Effector memory CD4-positive, alpha-beta T cell (primary cell): ENCODE data around the gene FAM83G.
"Not testable (repeated sequence)": the region's sequence is repeated elsewhere in the genome, so short reads cannot be mapped to it uniquely, and the experiment has no call there.

ENCODE experiments used
- DNase-seq, 3 donors: peaks; one replicate each; pipeline ENCODE4 v3.0.0-alpha.2; 2020
- H3K27ac ChIP-seq: 2 replicates; pipeline ENCODE4 v1.7.0; 2013; ENCODE audit warnings: mild to moderate bottlenecking, low read length, moderate library complexity; ENCODE audit not compliant: insufficient read depth, poor library complexity, severe bottlenecking
- H3K27me3 ChIP-seq: replicated peaks from 2 replicates; pipeline ENCODE4 v1.7.0; 2013; ENCODE audit warnings: mild to moderate bottlenecking, low read length; ENCODE audit not compliant: insufficient read depth, control insufficient read depth, poor library complexity, severe bottlenecking
- H3K36me3 ChIP-seq: 2 replicates; pipeline ENCODE4 v1.7.0; 2013; ENCODE audit warnings: mild to moderate bottlenecking, low read length, moderate library complexity; ENCODE audit not compliant: control insufficient read depth, insufficient read depth
- H3K4me1 ChIP-seq: 2 replicates; pipeline ENCODE4 v1.7.0; 2013; ENCODE audit warnings: low read length, mild to moderate bottlenecking; ENCODE audit not compliant: control insufficient read depth, insufficient read depth, poor library complexity, severe bottlenecking
- H3K4me3 ChIP-seq: 2 replicates; pipeline ENCODE4 v1.7.0; 2013; ENCODE audit warnings: low read length, low read depth, mild to moderate bottlenecking; ENCODE audit not compliant: insufficient read depth, poor library complexity, severe bottlenecking
- H3K9me3 ChIP-seq: 2 replicates; pipeline ENCODE4 v1.7.0; 2013; ENCODE audit warnings: mild to moderate bottlenecking, low read length, moderate library complexity; ENCODE audit not compliant: control insufficient read depth

Gene FAM83G

GRCh38 chr17:18956581-18956980 lies 48.0 kb downstream of the FAM83G start:
- no peaks in the 10 kb centered on the region for H3K27me3 ChIP-seq
- no peak for DNase-seq
- no peaks in the 10 kb centered on the region for H3K36me3 ChIP-seq
- no peak overlapping the region for H3K27ac ChIP-seq
- H3K4me1 ChIP-seq = peaks cover 24% of the 10 kb centered on the region
- H3K9me3 ChIP-seq = no peaks in the 10 kb centered on the region
- no peak overlapping the region for H3K4me3 ChIP-seq

- not testable (repeated sequence) for DNase-seq, H3K9me3 ChIP-seq
- H3K4me1 ChIP-seq = peaks cover 20% of the 10 kb centered on the region
Measured at GRCh38 chr17:18956021-18956420, 48.5 kb downstream of the FAM83G start.

GRCh38 chr17:18955009-18955408 lies 49.6 kb downstream of the FAM83G start:
- Histone ChIP-seq H3K27me3 (no peaks in the 10 kb centered on the region), H3K4me3 (no peak overlapping the region), H3K4me1 (peaks cover 14% of the 10 kb centered on the region), H3K9me3 (no peaks in the 10 kb centered on the region), H3K27ac (no peak overlapping the region), H3K36me3 (no peaks in the 10 kb centered on the region)
- no peak for DNase-seq

More at GRCh38 chr17:18956021-18956420, 48.5 kb downstream of the FAM83G start:
- H3K27me3 ChIP-seq, H3K4me3 ChIP-seq, H3K36me3 ChIP-seq, H3K27ac ChIP-seq: not testable (repeated sequence)

- Histone ChIP-seq H3K27ac (no peak overlapping the region), H3K27me3 (no peaks in the 10 kb centered on the region), H3K4me3 (no peak overlapping the region), H3K9me3 (no peaks in the 10 kb centered on the region), H3K4me1 (peaks cover 14% of the 10 kb centered on the region), H3K36me3 (no peaks in the 10 kb centered on the region)
- no peak for DNase-seq
Measured at GRCh38 chr17:18954321-18954720, 50.2 kb downstream of the FAM83G start.

GRCh38 chr17:18953231-18953728 lies 51.3 kb downstream of the FAM83G start:
- H3K4me1 ChIP-seq = peaks cover 14% of the 10 kb centered on the region
- H3K4me3 ChIP-seq = no peak overlapping the region
- H3K36me3 ChIP-seq = no peaks in the 10 kb centered on the region
- no peaks in the 10 kb centered on the region for H3K9me3 ChIP-seq
- H3K27me3 ChIP-seq = no peaks in the 10 kb centered on the region
- H3K27ac ChIP-seq = no peak overlapping the region
- DNase-seq = no peak

- Histone ChIP-seq H3K4me3 (no peak within 1 kb of the TSS), H3K27me3 (no peaks in the 10 kb centered on the region), H3K27ac (no peak within 1 kb of the TSS), H3K36me3 (no peaks in the 10 kb centered on the region), H3K4me1 (peaks cover 14% of the 10 kb centered on the region), H3K9me3 (no peaks in the 10 kb centered on the region)
- no peak for DNase-seq
Measured at GRCh38 chr17:18951941-18952842, 52.4 kb downstream of the FAM83G start, which contains the start of gene SLC5A10. Gene SLC5A10, plus strand, starts transcription at chr17:18952165. Its CDS starts 41 bp downstream, at chr17:18952206.

GRCh38 chr17:18950944-18951905 lies 53.3 kb downstream of the FAM83G start:
- Histone ChIP-seq H3K36me3 (no peaks in the 10 kb centered on the region), H3K9me3 (no peaks in the 10 kb centered on the region), H3K27me3 (no peaks in the 10 kb centered on the region), H3K27ac (no peak overlapping the region), H3K4me3 (no peak overlapping the region), H3K4me1 (peaks cover 14% of the 10 kb centered on the region)
- DNase-seq = no peak

- peaks cover 10% of the 10 kb centered on the region for H3K4me1 ChIP-seq
- no peak overlapping the region for H3K4me3 ChIP-seq
- no peaks in the 10 kb centered on the region for H3K36me3 ChIP-seq
- DNase-seq = no peak
- no peaks in the 10 kb centered on the region for H3K27me3 ChIP-seq
- H3K9me3 ChIP-seq = no peaks in the 10 kb centered on the region
- no peak overlapping the region for H3K27ac ChIP-seq
Measured at GRCh38 chr17:18950346-18950745, 54.2 kb downstream of the FAM83G start.

- H3K4me3 ChIP-seq = no peak overlapping the region
Measured at GRCh38 chr17:18949566-18949965, 55.0 kb downstream of the FAM83G start.

More at GRCh38 chr17:18949566-18949965, 55.0 kb downstream of the FAM83G start:
- Histone ChIP-seq H3K9me3 (no peaks in the 10 kb centered on the region), H3K36me3 (no peaks in the 10 kb centered on the region), H3K27me3 (no peaks in the 10 kb centered on the region), H3K4me1 (peaks cover 4% of the 10 kb centered on the region), H3K27ac (no peak overlapping the region)
- DNase-seq = no peak
